Neural progenitor cell (in vitro differentiated cells): ENCODE data around the gene GPR3.

ENCODE experiments used
- EZH2 ChIP-seq: fragments of 200-600 bp; sonication (generic); IDR thresholded peaks from 2 replicates; pipeline ENCODE4 v1.6.1; 2017; ENCODE audit warnings: antibody characterized with exemption, mild to moderate bottlenecking, moderate library complexity
- TF ChIP-seq, protein P1 (sequence below): fragments of 200-600 bp; sonication (generic); IDR thresholded peaks from 2 replicates; pipeline ENCODE4 v1.5.1; 2017; ENCODE audit warnings: antibody characterized with exemption, mild to moderate bottlenecking

DNA sequence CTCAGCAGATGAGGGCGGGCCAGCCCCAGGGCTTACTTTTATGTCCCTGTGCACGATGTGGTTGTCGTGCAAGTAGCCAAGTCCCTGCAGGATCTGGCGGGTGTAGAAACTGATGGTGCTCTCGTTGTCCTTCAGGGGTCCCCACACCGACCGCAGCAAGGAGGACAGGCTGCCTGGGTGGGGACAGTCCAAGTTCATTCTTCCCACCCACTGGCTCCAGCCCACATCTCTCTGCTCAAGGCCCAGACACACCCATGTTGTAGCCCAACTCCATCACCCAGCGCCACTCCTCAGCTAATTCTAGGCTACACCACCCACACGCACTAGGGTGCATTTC, 32.6 kb upstream of the GPR3 start:
- TF ChIP-seq, protein P1, sequence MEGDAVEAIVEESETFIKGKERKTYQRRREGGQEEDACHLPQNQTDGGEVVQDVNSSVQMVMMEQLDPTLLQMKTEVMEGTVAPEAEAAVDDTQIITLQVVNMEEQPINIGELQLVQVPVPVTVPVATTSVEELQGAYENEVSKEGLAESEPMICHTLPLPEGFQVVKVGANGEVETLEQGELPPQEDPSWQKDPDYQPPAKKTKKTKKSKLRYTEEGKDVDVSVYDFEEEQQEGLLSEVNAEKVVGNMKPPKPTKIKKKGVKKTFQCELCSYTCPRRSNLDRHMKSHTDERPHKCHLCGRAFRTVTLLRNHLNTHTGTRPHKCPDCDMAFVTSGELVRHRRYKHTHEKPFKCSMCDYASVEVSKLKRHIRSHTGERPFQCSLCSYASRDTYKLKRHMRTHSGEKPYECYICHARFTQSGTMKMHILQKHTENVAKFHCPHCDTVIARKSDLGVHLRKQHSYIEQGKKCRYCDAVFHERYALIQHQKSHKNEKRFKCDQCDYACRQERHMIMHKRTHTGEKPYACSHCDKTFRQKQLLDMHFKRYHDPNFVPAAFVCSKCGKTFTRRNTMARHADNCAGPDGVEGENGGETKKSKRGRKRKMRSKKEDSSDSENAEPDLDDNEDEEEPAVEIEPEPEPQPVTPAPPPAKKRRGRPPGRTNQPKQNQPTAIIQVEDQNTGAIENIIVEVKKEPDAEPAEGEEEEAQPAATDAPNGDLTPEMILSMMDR: no peak
- no peak for TF ChIP-seq EZH2
